GM12874 (cell line): Measurements from ENCODE around the gene ARFGAP1.

ENCODE experiments used
- TF ChIP-seq, protein P1 (sequence below): IDR thresholded peaks from 2 replicates; pipeline ENCODE4 v1.5.1; 2011; ENCODE audit warnings: low read depth, mild to moderate bottlenecking, control low read depth, low read length, moderate library complexity; ENCODE audit not compliant: insufficient read depth

The ARFGAP1 gene

DNA sequence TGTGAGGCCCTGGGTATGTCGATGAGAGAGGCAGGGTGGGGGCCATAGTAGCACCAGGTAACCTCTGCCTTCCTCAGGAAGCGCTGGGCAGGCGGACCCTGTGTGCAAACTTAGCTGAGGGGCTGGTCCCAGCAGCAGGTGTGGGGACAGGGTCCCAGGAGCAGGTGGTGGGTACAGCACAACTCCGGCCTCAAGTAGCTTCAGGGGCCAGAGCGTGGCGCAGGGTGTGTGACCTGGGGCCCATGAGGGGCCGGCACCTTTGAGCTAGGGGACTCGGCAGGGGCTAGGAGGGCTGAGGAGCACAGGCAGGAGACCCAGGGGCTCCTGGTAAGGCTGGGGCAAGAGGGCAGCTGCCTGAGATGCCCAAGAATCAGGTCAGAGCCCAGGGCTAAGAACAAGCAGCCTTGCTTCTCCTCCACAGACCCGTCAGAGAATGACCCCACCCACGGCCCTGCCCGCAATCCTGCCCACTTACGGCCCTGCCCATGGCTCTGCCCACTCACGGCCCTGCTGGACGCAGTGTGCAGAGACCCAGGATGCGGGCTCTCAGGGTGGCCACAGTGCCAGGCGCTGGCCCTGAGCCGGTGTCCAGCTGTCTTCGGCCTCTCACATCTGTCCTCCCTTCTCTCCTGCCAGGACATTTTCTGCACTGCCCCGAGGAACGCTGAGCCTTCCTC is 57.6 kb downstream of the ARFGAP1 start:
- TF ChIP-seq, protein P1, sequence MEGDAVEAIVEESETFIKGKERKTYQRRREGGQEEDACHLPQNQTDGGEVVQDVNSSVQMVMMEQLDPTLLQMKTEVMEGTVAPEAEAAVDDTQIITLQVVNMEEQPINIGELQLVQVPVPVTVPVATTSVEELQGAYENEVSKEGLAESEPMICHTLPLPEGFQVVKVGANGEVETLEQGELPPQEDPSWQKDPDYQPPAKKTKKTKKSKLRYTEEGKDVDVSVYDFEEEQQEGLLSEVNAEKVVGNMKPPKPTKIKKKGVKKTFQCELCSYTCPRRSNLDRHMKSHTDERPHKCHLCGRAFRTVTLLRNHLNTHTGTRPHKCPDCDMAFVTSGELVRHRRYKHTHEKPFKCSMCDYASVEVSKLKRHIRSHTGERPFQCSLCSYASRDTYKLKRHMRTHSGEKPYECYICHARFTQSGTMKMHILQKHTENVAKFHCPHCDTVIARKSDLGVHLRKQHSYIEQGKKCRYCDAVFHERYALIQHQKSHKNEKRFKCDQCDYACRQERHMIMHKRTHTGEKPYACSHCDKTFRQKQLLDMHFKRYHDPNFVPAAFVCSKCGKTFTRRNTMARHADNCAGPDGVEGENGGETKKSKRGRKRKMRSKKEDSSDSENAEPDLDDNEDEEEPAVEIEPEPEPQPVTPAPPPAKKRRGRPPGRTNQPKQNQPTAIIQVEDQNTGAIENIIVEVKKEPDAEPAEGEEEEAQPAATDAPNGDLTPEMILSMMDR: no peak

DNA sequence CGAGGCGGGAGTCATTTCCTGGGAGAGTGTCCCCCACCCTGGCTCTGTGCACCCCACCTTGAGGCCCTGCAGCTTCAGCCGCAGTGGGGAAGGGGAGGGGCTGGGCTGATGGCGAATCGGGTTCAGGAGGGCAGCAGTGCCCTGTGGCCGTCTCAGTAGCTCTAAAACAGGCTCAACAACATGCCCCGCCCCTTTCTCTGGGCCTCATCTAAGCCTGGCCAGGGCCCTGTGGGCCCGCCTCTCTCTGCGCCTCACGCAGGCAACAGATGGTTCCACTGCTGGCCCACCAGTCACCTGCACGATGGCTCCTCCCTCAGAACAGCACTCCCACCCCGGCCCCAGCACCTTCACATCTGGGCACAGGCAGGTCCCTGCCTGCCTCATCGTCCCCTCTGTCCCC is 58.3 kb downstream of the ARFGAP1 start:
- TF ChIP-seq, protein P1: no peak

DNA sequence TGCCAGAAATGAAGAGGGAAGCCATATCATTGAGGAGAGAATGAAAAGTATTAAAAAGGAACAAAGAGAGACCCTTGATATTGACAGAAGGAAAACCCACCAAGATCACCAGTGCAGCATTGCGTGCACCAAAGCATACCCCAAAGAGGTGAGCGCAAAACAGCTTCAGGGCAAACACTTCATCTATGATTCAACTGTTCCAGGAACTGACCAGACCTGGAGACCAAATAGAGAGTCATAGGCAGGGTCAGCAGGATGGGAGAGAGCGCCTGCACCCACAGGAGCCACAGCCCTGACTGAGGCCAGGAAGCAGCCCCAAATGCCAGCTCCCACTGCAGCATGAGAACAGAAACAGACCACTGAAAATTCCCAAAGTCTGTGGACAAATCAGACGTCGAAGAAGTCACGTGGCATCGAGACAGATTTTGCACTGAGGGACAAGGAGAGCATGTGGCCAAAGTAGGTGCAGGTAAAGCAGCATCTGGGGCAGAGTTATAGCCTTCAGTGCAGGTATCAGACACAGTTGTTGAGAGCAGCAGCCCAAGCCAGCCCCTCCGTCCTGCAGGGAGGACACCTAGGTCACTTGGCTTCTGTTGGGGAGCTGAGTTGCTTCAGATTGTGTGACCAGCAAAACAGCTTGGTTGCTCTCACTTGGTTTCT is 59.3 kb downstream of the ARFGAP1 start:
- TF ChIP-seq, protein P1: no peak

DNA sequence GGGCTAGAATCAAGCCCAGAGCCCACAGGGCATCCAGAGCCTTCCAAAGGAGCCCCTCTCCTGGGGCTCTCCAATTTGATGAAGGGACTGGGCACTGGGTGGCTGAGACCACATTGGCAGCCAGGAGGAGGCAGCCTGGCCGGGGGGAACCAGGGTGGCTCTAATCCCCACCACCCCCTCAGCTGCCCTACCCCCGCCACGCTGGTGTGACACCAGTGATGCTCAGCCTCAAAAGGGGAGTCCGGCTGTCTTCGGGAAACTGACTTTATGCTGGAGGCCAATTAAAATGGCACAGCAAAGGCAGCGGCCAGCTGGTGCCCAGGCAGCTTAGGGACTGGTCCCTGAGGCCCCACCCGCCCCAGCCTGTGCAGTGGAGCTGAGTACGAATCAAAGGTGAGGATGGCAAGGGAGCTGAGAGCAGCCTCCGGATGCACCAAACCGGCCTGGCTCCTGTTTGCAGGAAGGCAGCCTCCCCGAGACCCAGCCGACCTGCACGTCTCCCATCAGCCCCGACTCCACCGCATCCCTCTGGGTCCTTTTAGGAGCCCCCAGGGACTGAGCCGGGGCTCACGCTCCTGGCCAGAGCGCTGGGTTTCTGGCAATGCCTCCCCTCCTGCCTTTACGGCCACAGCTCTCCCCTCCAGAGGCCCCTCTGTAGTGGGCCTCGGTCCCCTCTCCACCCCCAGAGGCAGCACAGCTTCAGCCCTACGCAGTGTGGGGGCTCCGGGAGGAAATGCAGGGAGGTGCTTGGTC is 60.1 kb downstream of the ARFGAP1 start:
- TF ChIP-seq, protein P1: no peak

DNA sequence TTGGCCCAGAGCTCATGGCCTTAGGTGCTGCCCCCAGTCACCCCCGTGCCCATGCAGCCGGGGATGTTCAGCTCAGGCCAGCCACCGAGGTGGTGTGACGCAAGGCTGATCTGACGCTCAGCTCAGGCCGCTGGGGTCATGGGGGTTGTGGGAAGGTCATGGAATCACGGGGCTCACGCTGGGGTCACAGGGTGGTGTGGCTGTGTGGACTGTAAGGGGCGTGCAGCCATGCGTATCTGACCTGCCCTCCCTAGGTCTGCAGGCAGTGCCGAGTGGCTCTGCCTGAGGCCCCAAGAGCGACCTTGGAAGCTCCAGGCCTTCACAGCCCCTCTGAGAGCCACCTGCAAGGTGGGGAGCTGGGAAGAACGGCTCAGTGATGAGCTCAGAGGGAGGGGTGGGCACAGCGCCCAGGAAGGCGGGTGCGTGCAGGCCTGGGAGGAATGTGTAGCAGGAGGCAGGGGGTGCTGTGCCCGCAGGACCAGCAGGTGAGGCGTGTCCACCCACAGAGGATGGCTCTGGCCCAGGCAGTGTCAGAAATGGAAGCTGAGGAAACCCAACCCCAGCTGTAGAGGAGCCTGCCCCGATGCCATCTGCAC is 60.7 kb downstream of the ARFGAP1 start:
- TF ChIP-seq, protein P1: no peak

DNA sequence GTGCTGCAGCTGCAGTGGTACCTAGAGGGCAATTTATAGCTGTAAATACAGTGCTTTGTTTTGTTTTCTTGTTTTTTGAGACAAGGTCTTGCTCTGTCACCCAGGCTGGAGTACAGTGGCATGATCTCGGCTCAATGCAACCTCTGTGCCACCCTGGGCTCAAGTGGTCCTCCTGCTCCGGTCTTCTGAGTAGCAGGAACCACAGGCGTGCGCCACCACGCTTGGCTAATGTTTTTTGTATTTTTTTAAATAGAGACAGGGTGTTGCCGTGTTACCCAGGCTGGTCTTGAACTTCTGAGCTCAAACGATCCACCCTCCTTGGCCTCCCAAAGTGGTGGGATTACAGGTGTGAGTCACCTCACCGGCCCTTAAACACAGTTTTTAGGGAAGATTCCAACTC is 61.7 kb downstream of the ARFGAP1 start:
- TF ChIP-seq, protein P1: no peak

DNA sequence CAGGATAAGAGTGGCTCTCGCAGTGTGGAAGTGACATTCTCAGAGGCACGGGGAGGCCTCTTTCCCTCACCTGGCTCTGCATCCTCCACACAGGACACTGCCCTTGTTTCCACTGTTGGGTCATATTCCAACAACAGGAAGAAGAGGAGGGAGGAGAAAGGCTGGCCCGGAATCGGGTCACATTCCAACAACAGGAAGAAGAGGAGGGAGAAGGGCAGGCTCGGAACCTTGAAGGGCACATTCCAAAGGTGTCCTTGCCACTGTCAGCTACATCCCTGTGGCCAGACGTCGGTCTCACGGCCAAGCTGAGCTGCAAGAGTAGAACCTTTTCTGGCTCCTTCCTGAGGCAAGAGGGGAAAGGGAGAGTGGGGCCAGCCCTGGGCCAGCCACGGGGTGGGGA is 63.1 kb downstream of the ARFGAP1 start:
- TF ChIP-seq, protein P1: no peak
